H9 (cell line): Measurements from ENCODE around the gene TGFB1I1. TPM values are rescaled to one million over a fixed set of nuclear protein-coding genes. Genes with fewer than 3 reads are reported as not detected.

Experiments
- DNase-seq: peaks from one replicate; pipeline ENCODE4 v3.0.0-alpha.2; 2017
- H2AFZ ChIP-seq: one replicate; pipeline ENCODE4 v1.6.1; 2013; ENCODE audit warnings: mild to moderate bottlenecking, low read length, control low read depth, moderate library complexity
- H2AK5ac ChIP-seq: 2 replicates; pipeline ENCODE4 v1.6.1; 2013; ENCODE audit warnings: low read length, control low read depth, mixed read lengths; ENCODE audit not compliant: insufficient read length
- H2BK120ac ChIP-seq: one replicate; pipeline ENCODE4 v1.6.1; 2013; ENCODE audit warnings: low read depth, mild to moderate bottlenecking, low read length, control low read depth, inconsistent platforms; ENCODE audit not compliant: poor library complexity, severe bottlenecking
- H2BK12ac ChIP-seq: 2 replicates; pipeline ENCODE4 v1.6.1; 2013; ENCODE audit warnings: low read length, control low read depth, mixed read lengths, low read depth; ENCODE audit not compliant: insufficient read length
- H2BK15ac ChIP-seq: 2 replicates; pipeline ENCODE4 v1.6.1; 2013; ENCODE audit warnings: low read depth, low read length, control low read depth
- H2BK20ac ChIP-seq: one replicate; pipeline ENCODE4 v1.6.1; 2013; ENCODE audit warnings: low read depth, mild to moderate bottlenecking, low read length, control low read depth, inconsistent platforms; ENCODE audit not compliant: poor library complexity, severe bottlenecking
- H2BK5ac ChIP-seq: 2 replicates; pipeline ENCODE4 v1.6.1; 2013; ENCODE audit warnings: low read length, control low read depth, mixed read lengths; ENCODE audit not compliant: insufficient read length
- H3K14ac ChIP-seq: 2 replicates; pipeline ENCODE4 v1.6.1; 2013; ENCODE audit warnings: low read length, control low read depth; ENCODE audit not compliant: insufficient read depth
- H3K18ac ChIP-seq: 2 replicates; pipeline ENCODE4 v1.6.1; 2013; ENCODE audit warnings: low read depth, mild to moderate bottlenecking, mixed read lengths, low read length, control low read depth; ENCODE audit not compliant: insufficient read length
- H3K23ac ChIP-seq: 2 replicates; pipeline ENCODE4 v1.6.1; 2013; ENCODE audit warnings: low read length, control low read depth, mixed read lengths, low read depth; ENCODE audit not compliant: insufficient read length
- H3K23me2 ChIP-seq: 2 replicates; pipeline ENCODE4 v1.6.1; 2013; ENCODE audit warnings: low read depth, mild to moderate bottlenecking, mixed read lengths, low read length, control low read depth; ENCODE audit not compliant: insufficient read length, poor library complexity, severe bottlenecking
- H3K27ac ChIP-seq: 2 replicates; pipeline ENCODE4 v1.5.1; 2013; ENCODE audit warnings: low read length, control low read depth, mixed read lengths, low read depth; ENCODE audit not compliant: insufficient read length
- H3K27me3 ChIP-seq: 2 replicates; pipeline ENCODE4 v1.6.1; 2013; ENCODE audit warnings: low read length, control low read depth, inconsistent platforms; ENCODE audit not compliant: insufficient read depth
- H3K4ac ChIP-seq: 2 replicates; pipeline ENCODE4 v1.6.1; 2013; ENCODE audit warnings: low read depth, mild to moderate bottlenecking, control low read depth, inconsistent platforms, low read length, moderate library complexity
- H3K4me1 ChIP-seq: 2 replicates; pipeline ENCODE4 v1.6.1; 2013; ENCODE audit warnings: low read length, control low read depth, inconsistent platforms; ENCODE audit not compliant: insufficient read depth
- H3K4me2 ChIP-seq: 2 replicates; pipeline ENCODE4 v1.6.1; 2013; ENCODE audit warnings: low read length, control low read depth, mixed read lengths; ENCODE audit not compliant: insufficient read length, insufficient read depth
- H3K56ac ChIP-seq: 2 replicates; pipeline ENCODE4 v1.6.1; 2013; ENCODE audit warnings: low read depth, mild to moderate bottlenecking, mixed read lengths, low read length, control low read depth; ENCODE audit not compliant: insufficient read length
- H3K79me1 ChIP-seq: 2 replicates; pipeline ENCODE4 v1.6.1; 2013; ENCODE audit warnings: low read depth, mild to moderate bottlenecking, moderate library complexity, low read length, control low read depth, inconsistent platforms; ENCODE audit not compliant: insufficient read depth, poor library complexity, severe bottlenecking
- H3K79me2 ChIP-seq: 2 replicates; pipeline ENCODE4 v1.6.1; 2013; ENCODE audit warnings: low read length, control low read depth, inconsistent platforms; ENCODE audit not compliant: insufficient read depth
- H3K9ac ChIP-seq: 2 replicates; pipeline ENCODE4 v1.6.1; 2013; ENCODE audit warnings: low read length, control low read depth, mixed read lengths; ENCODE audit not compliant: insufficient read length; ENCODE audit errors: extremely low read depth
- H3K9me3 ChIP-seq: one replicate; pipeline ENCODE4 v1.6.1; 2013; ENCODE audit warnings: low read depth, low read length, inconsistent platforms; ENCODE audit not compliant: control insufficient read depth
- H3T11ph ChIP-seq: one replicate; pipeline ENCODE4 v1.6.1; 2013; ENCODE audit warnings: mild to moderate bottlenecking, low read length, control low read depth, inconsistent platforms
- H4K20me1 ChIP-seq: one replicate; pipeline ENCODE4 v1.6.1; 2013; ENCODE audit not compliant: control insufficient read depth, insufficient read length, insufficient read depth
- H4K5ac ChIP-seq: 2 replicates; pipeline ENCODE4 v1.6.1; 2013; ENCODE audit warnings: low read depth, mild to moderate bottlenecking, mixed read lengths, low read length, control low read depth; ENCODE audit not compliant: insufficient read length
- H4K8ac ChIP-seq: replicated peaks from 2 replicates; pipeline ENCODE4 v1.6.1; 2013; ENCODE audit warnings: low read length, control low read depth, mixed read lengths, low read depth; ENCODE audit not compliant: insufficient read length
- H4K91ac ChIP-seq: 2 replicates; pipeline ENCODE4 v1.6.1; 2013; ENCODE audit warnings: low read depth, mild to moderate bottlenecking, moderate library complexity, mixed read lengths, low read length, control low read depth; ENCODE audit not compliant: insufficient read length
- H3K27ac Mint-ChIP-seq, 3 experiments: 2 replicates in 2 of 3; 3 replicates in 1 of 3; pipeline ENCODE4 v1.8.0; 2020 to 2021; ENCODE audit warnings: mixed read lengths in 3 of 3, mild to moderate bottlenecking in 1 of 3, moderate library complexity in 1 of 3
- H3K27me3 Mint-ChIP-seq: 2 replicates; pipeline ENCODE4 v1.8.0; 2021; ENCODE audit warnings: low read depth, mild to moderate bottlenecking, moderate library complexity, mixed read lengths
- H3K36me3 Mint-ChIP-seq, 3 experiments: 2 replicates in 2 of 3; 3 replicates in 1 of 3; pipeline ENCODE4 v1.8.0; 2020 to 2021; ENCODE audit warnings: low read depth in 3 of 3, mixed read lengths in 3 of 3; ENCODE audit not compliant: insufficient read depth in 1 of 3
- H3K4me1 Mint-ChIP-seq, 2 experiments: 2 replicates each; pipeline ENCODE4 v1.8.0; 2020; ENCODE audit warnings: mixed read lengths in 2 of 2
- H3K4me3 Mint-ChIP-seq, 2 experiments: 2 replicates in 1 of 2; 3 replicates in 1 of 2; pipeline ENCODE4 v1.8.0; 2020 to 2021; ENCODE audit warnings: mild to moderate bottlenecking in 2 of 2, mixed read lengths in 2 of 2, moderate library complexity in 1 of 2
- H3K9me3 Mint-ChIP-seq, 2 experiments: 2 replicates in 1 of 2; 3 replicates in 1 of 2; pipeline ENCODE4 v1.8.0; 2020; ENCODE audit warnings: mild to moderate bottlenecking in 2 of 2, mixed read lengths in 2 of 2, moderate library complexity in 1 of 2
- WGBS: extraction: QIAGEN DNeasy Blood & Tissue Kit; methylation state at CpG from one replicate; pipeline ENCODE4 v1.1.7; 2013; ENCODE audit warnings: missing lambda C conversion rate, low lambda C conversion rate, mixed read lengths; ENCODE audit not compliant: insufficient read length; ENCODE audit errors: extremely low coverage; 5-methylcytosine and 5-hydroxymethylcytosine counted together
- total RNA-seq: library from RNA; stranded (reverse); gene quantifications from 2 replicates; pipeline ENCODE4 v1.2.1, GENCODE V29; 2021
- TF ChIP-seq, protein P1 (sequence below): fragments of 200-600 bp; sonication (generic); conservative IDR thresholded peaks from 3 replicates; pipeline ENCODE4 v1.8.0; 2021; ENCODE audit warnings: antibody characterized with exemption, mild to moderate bottlenecking

TGFB1I1 gene
- total RNA-seq, 1 experiment from 2014 or later = 15.4 TPM

GRCh38 chr16:31436221-31437045, 35.5 kb upstream of the TGFB1I1 start:
- Mint-ChIP-seq H3K9me3 (no peaks in the 10 kb centered on the region), H3K27me3 (peaks cover 2% of the 10 kb centered on the region; the same call in 1 of the 2 replicates), H3K36me3 (no peaks in the 10 kb centered on the region), H3K4me1 (peaks cover 2 to 4% of the 10 kb centered on the region in 2 experiments; a peak in 2 of 4 replicates), H3K4me3 (no peak overlapping the region), H3K27ac (no peak overlapping the region)
- Histone ChIP-seq H3K14ac (no peak overlapping the region), H3K9me3 (no peaks in the 10 kb centered on the region), H3K4me1 (no peaks in the 10 kb centered on the region), H3K4me2 (no peak overlapping the region), H3K27me3 (no peaks in the 10 kb centered on the region), H2BK120ac (no peak overlapping the region), H3K23me2 (no peaks in the 10 kb centered on the region), H3K4ac (no peak overlapping the region), H2AFZ (no peak overlapping the region), H2AK5ac (no peak overlapping the region), H3K18ac (no peak overlapping the region), H3K9ac (no peak overlapping the region), H2BK5ac (no peak overlapping the region), H3K79me1 (no peaks in the 10 kb centered on the region), H2BK12ac (no peak overlapping the region), H3K23ac (no peak overlapping the region), H4K8ac (no peak overlapping the region), H4K20me1 (no peaks in the 10 kb centered on the region), H2BK20ac (no peak overlapping the region), H3K27ac (no peak overlapping the region), H4K5ac (no peak overlapping the region), H3T11ph (no peak overlapping the region), H3K56ac (no peak overlapping the region), H3K79me2 (no peaks in the 10 kb centered on the region), H2BK15ac (no peak overlapping the region), H4K91ac (no peak overlapping the region)
- no CpG with 5 or more reads among the region's 44 CpGs for WGBS
- TF ChIP-seq, protein P1, sequence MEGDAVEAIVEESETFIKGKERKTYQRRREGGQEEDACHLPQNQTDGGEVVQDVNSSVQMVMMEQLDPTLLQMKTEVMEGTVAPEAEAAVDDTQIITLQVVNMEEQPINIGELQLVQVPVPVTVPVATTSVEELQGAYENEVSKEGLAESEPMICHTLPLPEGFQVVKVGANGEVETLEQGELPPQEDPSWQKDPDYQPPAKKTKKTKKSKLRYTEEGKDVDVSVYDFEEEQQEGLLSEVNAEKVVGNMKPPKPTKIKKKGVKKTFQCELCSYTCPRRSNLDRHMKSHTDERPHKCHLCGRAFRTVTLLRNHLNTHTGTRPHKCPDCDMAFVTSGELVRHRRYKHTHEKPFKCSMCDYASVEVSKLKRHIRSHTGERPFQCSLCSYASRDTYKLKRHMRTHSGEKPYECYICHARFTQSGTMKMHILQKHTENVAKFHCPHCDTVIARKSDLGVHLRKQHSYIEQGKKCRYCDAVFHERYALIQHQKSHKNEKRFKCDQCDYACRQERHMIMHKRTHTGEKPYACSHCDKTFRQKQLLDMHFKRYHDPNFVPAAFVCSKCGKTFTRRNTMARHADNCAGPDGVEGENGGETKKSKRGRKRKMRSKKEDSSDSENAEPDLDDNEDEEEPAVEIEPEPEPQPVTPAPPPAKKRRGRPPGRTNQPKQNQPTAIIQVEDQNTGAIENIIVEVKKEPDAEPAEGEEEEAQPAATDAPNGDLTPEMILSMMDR = no peak
- DNase-seq = peak; percentile 39
